HEK293 (cell line): Measurements from ENCODE around the gene NONO.

Experiments
- KLF16 ChIP-seq: fragments of 450-650 bp; formaldehyde crosslinking; IDR thresholded peaks from 2 replicates; pipeline ENCODE4 v1.5.1; 2017; ENCODE audit warnings: missing biosample characterization, missing genetic modification characterization
- TRIM28 ChIP-seq: IDR thresholded peaks from 2 replicates; pipeline ENCODE4 v1.6.1; 2011; ENCODE audit warnings: low read length, control low read depth, borderline replicate concordance
- ZBTB7A ChIP-seq: fragments of 450-650 bp; formaldehyde crosslinking; IDR thresholded peaks from 2 replicates; pipeline ENCODE4 v1.5.1; 2016; ENCODE audit warnings: low read depth, missing biosample characterization, missing genetic modification characterization
- ZFHX2 ChIP-seq: fragments of 450-650 bp; formaldehyde crosslinking; conservative IDR thresholded peaks from 2 replicates; pipeline ENCODE4 v1.5.1; 2016; ENCODE audit warnings: missing biosample characterization, missing genetic modification characterization
- ZNF121 ChIP-seq: fragments of 450-650 bp; formaldehyde crosslinking; IDR thresholded peaks from 2 replicates; pipeline ENCODE4 v1.5.1; 2016; ENCODE audit warnings: missing biosample characterization, missing genetic modification characterization
- ZNF157 ChIP-seq: fragments of 450-650 bp; formaldehyde crosslinking; IDR thresholded peaks from 2 replicates; pipeline ENCODE4 v1.5.1; 2016; ENCODE audit warnings: missing biosample characterization, missing genetic modification characterization
- ZNF184 ChIP-seq: fragments of 450-650 bp; IDR thresholded peaks from 2 replicates; pipeline ENCODE4 v1.5.1; 2018; ENCODE audit warnings: missing biosample characterization, mild to moderate bottlenecking, missing genetic modification characterization
- ZNF221 ChIP-seq: fragments of 450-650 bp; formaldehyde crosslinking; IDR thresholded peaks from 2 replicates; pipeline ENCODE4 v1.5.1; 2017; ENCODE audit warnings: missing biosample characterization, missing genetic modification characterization, borderline replicate concordance
- ZNF302 ChIP-seq: fragments of 450-650 bp; formaldehyde crosslinking; IDR thresholded peaks from 2 replicates; pipeline ENCODE4 v1.5.1; 2016; ENCODE audit warnings: missing biosample characterization, missing genetic modification characterization, low read depth
- ZNF350 ChIP-seq: fragments of 450-650 bp; formaldehyde crosslinking; IDR thresholded peaks from 2 replicates; pipeline ENCODE4 v1.5.0; 2017; ENCODE audit warnings: missing biosample characterization, mild to moderate bottlenecking, missing genetic modification characterization
- ZNF37A ChIP-seq: fragments of 450-650 bp; IDR thresholded peaks from 2 replicates; pipeline ENCODE4 v1.5.1; 2018; ENCODE audit warnings: missing biosample characterization, missing genetic modification characterization
- ZNF394 ChIP-seq: fragments of 450-650 bp; formaldehyde crosslinking; IDR thresholded peaks from 2 replicates; pipeline ENCODE4 v1.5.1; 2016; ENCODE audit warnings: missing biosample characterization, missing genetic modification characterization, mild to moderate bottlenecking, moderate library complexity, borderline replicate concordance
- ZNF423 ChIP-seq: fragments of 450-650 bp; formaldehyde crosslinking; IDR thresholded peaks from 2 replicates; pipeline ENCODE4 v1.5.1; 2016; ENCODE audit warnings: missing biosample characterization, missing genetic modification characterization
- ZNF530 ChIP-seq: fragments of 450-650 bp; formaldehyde crosslinking; IDR thresholded peaks from 2 replicates; pipeline ENCODE4 v1.5.1; 2016; ENCODE audit warnings: low read depth, missing biosample characterization, missing genetic modification characterization
- TF ChIP-seq, protein P1 (sequence below): fragments of 450-650 bp; formaldehyde crosslinking; IDR thresholded peaks from 2 replicates; pipeline ENCODE4 v1.5.1; 2016; ENCODE audit warnings: missing biosample characterization, missing genetic modification characterization, low read depth
- TF ChIP-seq, protein P2 (sequence below): fragments of 450-650 bp; formaldehyde crosslinking; IDR thresholded peaks from 2 replicates; pipeline ENCODE4 v1.5.1; 2016; ENCODE audit warnings: missing biosample characterization, missing genetic modification characterization
- TF ChIP-seq, protein P3 (sequence below): fragments of 450-650 bp; formaldehyde crosslinking; IDR thresholded peaks from 2 replicates; pipeline ENCODE4 v1.5.1; 2016; ENCODE audit warnings: missing biosample characterization, missing genetic modification characterization, borderline replicate concordance
- TF ChIP-seq, protein P4 (sequence below): fragments of 450-650 bp; formaldehyde crosslinking; conservative IDR thresholded peaks from 2 replicates; pipeline ENCODE4 v1.5.1; 2016; ENCODE audit warnings: low read depth, missing biosample characterization, missing genetic modification characterization
- TF ChIP-seq, protein P5 (sequence below): fragments of 450-650 bp; formaldehyde crosslinking; IDR thresholded peaks from 2 replicates; pipeline ENCODE4 v1.5.1; 2017; ENCODE audit warnings: missing biosample characterization, missing genetic modification characterization
- TF ChIP-seq, protein P6 (sequence below): fragments of 450-650 bp; formaldehyde crosslinking; IDR thresholded peaks from 2 replicates; pipeline ENCODE4 v1.5.1; 2016; ENCODE audit warnings: missing biosample characterization, missing genetic modification characterization
- TF ChIP-seq, protein P7 (sequence below): fragments of 450-650 bp; formaldehyde crosslinking; IDR thresholded peaks from 2 replicates; pipeline ENCODE4 v1.5.1; 2016; ENCODE audit warnings: missing biosample characterization, missing genetic modification characterization
- TF ChIP-seq, protein P8 (sequence below): fragments of 450-650 bp; formaldehyde crosslinking; IDR thresholded peaks from 2 replicates; pipeline ENCODE4 v1.5.1; 2016; ENCODE audit warnings: missing biosample characterization, missing genetic modification characterization, low read depth

NONO gene

DNA sequence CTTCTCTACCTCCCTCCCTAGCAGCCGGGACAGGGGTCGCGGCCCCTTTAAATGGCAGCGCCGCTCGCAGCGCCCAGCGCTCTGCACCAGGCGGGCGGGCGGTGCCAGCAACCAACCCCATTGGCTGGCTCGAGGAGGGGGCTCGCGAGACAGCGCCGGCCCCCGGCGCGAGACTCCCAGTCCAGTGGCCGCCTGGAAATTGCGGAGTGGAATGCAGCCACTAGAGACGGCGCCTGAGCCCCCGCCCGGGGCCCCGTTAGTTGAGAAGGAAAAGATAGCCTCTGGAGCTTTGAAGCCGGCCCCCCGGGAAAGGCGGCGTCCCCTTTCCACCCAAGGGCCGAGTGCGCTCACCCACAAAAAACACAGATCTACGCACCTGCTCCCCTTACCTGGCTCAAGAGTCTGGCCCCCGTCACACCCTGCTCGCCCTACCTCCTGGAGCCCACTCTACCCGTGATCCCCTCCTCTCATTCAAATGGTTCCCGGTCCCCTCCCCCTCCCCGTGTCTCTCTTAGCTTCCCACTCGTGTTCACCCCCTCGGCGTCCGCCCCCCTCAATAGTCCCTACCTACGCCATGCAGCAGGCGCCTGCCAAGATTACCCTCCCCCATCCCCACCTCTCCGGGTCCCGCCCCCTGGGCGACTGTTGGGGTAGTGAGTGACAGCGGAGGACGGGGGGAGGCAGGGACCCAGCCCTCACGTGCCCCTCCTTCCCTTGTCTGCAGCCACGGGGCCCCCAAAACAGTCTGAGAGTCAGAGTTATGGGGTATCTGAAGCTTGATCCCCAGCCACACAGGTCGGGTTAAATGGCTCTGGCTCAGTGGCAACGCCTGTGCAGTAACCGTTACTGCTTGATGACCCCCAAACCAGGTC is 29.1 kb upstream of the NONO start, which contains the start of gene ZMYM3 (continued):
- TF ChIP-seq, protein P1, sequence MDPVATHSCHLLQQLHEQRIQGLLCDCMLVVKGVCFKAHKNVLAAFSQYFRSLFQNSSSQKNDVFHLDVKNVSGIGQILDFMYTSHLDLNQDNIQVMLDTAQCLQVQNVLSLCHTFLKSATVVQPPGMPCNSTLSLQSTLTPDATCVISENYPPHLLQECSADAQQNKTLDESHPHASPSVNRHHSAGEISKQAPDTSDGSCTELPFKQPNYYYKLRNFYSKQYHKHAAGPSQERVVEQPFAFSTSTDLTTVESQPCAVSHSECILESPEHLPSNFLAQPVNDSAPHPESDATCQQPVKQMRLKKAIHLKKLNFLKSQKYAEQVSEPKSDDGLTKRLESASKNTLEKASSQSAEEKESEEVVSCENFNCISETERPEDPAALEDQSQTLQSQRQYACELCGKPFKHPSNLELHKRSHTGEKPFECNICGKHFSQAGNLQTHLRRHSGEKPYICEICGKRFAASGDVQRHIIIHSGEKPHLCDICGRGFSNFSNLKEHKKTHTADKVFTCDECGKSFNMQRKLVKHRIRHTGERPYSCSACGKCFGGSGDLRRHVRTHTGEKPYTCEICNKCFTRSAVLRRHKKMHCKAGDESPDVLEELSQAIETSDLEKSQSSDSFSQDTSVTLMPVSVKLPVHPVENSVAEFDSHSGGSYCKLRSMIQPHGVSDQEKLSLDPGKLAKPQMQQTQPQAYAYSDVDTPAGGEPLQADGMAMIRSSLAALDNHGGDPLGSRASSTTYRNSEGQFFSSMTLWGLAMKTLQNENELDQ (tag by site-specific recombination) = no peak
- peak; percentile 44; the same call in 1 of the 2 replicates for TF ChIP-seq ZBTB7A (tag by site-specific recombination)
- no peak for TF ChIP-seq ZNF394 (tag by site-specific recombination)
- TF ChIP-seq, protein P2, sequence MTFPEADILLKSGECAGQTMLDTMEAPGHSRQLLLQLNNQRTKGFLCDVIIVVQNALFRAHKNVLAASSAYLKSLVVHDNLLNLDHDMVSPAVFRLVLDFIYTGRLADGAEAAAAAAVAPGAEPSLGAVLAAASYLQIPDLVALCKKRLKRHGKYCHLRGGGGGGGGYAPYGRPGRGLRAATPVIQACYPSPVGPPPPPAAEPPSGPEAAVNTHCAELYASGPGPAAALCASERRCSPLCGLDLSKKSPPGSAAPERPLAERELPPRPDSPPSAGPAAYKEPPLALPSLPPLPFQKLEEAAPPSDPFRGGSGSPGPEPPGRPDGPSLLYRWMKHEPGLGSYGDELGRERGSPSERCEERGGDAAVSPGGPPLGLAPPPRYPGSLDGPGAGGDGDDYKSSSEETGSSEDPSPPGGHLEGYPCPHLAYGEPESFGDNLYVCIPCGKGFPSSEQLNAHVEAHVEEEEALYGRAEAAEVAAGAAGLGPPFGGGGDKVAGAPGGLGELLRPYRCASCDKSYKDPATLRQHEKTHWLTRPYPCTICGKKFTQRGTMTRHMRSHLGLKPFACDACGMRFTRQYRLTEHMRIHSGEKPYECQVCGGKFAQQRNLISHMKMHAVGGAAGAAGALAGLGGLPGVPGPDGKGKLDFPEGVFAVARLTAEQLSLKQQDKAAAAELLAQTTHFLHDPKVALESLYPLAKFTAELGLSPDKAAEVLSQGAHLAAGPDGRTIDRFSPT = peak; percentile 94
- TF ChIP-seq, protein P3, sequence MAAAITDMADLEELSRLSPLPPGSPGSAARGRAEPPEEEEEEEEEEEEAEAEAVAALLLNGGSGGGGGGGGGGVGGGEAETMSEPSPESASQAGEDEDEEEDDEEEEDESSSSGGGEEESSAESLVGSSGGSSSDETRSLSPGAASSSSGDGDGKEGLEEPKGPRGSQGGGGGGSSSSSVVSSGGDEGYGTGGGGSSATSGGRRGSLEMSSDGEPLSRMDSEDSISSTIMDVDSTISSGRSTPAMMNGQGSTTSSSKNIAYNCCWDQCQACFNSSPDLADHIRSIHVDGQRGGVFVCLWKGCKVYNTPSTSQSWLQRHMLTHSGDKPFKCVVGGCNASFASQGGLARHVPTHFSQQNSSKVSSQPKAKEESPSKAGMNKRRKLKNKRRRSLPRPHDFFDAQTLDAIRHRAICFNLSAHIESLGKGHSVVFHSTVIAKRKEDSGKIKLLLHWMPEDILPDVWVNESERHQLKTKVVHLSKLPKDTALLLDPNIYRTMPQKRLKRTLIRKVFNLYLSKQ (tag by site-specific recombination) = no peak
- no peak for TF ChIP-seq ZNF157 (tag by site-specific recombination)
- TF ChIP-seq, protein P4, sequence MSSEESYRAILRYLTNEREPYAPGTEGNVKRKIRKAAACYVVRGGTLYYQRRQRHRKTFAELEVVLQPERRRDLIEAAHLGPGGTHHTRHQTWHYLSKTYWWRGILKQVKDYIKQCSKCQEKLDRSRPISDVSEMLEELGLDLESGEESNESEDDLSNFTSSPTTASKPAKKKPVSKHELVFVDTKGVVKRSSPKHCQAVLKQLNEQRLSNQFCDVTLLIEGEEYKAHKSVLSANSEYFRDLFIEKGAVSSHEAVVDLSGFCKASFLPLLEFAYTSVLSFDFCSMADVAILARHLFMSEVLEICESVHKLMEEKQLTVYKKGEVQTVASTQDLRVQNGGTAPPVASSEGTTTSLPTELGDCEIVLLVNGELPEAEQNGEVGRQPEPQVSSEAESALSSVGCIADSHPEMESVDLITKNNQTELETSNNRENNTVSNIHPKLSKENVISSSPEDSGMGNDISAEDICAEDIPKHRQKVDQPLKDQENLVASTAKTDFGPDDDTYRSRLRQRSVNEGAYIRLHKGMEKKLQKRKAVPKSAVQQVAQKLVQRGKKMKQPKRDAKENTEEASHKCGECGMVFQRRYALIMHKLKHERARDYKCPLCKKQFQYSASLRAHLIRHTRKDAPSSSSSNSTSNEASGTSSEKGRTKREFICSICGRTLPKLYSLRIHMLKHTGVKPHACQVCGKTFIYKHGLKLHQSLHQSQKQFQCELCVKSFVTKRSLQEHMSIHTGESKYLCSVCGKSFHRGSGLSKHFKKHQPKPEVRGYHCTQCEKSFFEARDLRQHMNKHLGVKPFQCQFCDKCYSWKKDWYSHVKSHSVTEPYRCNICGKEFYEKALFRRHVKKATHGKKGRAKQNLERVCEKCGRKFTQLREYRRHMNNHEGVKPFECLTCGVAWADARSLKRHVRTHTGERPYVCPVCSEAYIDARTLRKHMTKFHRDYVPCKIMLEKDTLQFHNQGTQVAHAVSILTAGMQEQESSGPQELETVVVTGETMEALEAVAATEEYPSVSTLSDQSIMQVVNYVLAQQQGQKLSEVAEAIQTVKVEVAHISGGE (tag by site-specific recombination) = peak; percentile 49
- TF ChIP-seq ZNF184 (tag by site-specific recombination) = no peak
- TF ChIP-seq, protein P5, sequence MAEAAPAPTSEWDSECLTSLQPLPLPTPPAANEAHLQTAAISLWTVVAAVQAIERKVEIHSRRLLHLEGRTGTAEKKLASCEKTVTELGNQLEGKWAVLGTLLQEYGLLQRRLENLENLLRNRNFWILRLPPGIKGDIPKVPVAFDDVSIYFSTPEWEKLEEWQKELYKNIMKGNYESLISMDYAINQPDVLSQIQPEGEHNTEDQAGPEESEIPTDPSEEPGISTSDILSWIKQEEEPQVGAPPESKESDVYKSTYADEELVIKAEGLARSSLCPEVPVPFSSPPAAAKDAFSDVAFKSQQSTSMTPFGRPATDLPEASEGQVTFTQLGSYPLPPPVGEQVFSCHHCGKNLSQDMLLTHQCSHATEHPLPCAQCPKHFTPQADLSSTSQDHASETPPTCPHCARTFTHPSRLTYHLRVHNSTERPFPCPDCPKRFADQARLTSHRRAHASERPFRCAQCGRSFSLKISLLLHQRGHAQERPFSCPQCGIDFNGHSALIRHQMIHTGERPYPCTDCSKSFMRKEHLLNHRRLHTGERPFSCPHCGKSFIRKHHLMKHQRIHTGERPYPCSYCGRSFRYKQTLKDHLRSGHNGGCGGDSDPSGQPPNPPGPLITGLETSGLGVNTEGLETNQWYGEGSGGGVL = peak; percentile 52
- no peak for TF ChIP-seq ZNF530 (tag by site-specific recombination)
- TF ChIP-seq ZNF37A = no peak
- TF ChIP-seq, protein P6, sequence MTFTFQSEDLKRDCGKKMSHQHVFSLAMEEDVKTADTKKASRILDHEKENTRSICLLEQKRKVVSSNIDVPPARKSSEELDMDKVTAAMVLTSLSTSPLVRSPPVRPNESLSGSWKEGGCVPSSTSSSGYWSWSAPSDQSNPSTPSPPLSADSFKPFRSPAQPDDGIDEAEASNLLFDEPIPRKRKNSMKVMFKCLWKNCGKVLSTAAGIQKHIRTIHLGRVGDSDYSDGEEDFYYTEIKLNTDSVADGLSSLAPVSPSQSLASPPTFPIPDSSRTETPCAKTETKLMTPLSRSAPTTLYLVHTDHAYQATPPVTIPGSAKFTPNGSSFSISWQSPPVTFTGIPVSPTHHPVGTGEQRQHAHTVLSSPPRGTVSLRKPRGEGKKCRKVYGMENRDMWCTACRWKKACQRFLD (tag by site-specific recombination) = no peak
- TF ChIP-seq, protein P7, sequence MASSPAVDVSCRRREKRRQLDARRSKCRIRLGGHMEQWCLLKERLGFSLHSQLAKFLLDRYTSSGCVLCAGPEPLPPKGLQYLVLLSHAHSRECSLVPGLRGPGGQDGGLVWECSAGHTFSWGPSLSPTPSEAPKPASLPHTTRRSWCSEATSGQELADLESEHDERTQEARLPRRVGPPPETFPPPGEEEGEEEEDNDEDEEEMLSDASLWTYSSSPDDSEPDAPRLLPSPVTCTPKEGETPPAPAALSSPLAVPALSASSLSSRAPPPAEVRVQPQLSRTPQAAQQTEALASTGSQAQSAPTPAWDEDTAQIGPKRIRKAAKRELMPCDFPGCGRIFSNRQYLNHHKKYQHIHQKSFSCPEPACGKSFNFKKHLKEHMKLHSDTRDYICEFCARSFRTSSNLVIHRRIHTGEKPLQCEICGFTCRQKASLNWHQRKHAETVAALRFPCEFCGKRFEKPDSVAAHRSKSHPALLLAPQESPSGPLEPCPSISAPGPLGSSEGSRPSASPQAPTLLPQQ (tag by site-specific recombination) = peak; percentile 96
- no peak for TF ChIP-seq ZNF221 (tag by site-specific recombination)
- TF ChIP-seq, protein P8, sequence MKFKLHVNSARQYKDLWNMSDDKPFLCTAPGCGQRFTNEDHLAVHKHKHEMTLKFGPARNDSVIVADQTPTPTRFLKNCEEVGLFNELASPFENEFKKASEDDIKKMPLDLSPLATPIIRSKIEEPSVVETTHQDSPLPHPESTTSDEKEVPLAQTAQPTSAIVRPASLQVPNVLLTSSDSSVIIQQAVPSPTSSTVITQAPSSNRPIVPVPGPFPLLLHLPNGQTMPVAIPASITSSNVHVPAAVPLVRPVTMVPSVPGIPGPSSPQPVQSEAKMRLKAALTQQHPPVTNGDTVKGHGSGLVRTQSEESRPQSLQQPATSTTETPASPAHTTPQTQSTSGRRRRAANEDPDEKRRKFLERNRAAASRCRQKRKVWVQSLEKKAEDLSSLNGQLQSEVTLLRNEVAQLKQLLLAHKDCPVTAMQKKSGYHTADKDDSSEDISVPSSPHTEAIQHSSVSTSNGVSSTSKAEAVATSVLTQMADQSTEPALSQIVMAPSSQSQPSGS (tag by site-specific recombination) = no peak
- no peak for TF ChIP-seq ZNF121 (tag by site-specific recombination)
- no peak for TF ChIP-seq ZNF423 (tag by site-specific recombination)
- no peak for TF ChIP-seq ZNF350 (tag by site-specific recombination)
- TF ChIP-seq ZFHX2 = peak; percentile 91
- peak; percentile 29; the same call in 1 of the 2 replicates for TF ChIP-seq KLF16 (tag by site-specific recombination)
- no peak for TF ChIP-seq TRIM28
- no peak for TF ChIP-seq ZNF302
